Gastrocnemius medialis (tissue), 4 donors: ENCODE data around the gene DTNBP1. TPM values are rescaled to one million over a fixed set of nuclear protein-coding genes. Genes with fewer than 3 reads are reported as not detected.

Experiments
- ATAC-seq, 2 donors: fragments of 150-250 bp; one replicate each; pipeline ENCODE4 v1.9.1; 2016
- DNase-seq, 2 donors: peaks; one replicate each; pipeline ENCODE4 v3.0.0-alpha.2; 2019
- H3K27ac ChIP-seq, 4 donors: fragments of 200-600 bp; sonication (generic); 1 replicate in 1 of 4; 2 replicates in 3 of 4; pipeline ENCODE4 v1.5.1; 2016 to 2018; ENCODE audit warnings: mild to moderate bottlenecking in 2 of 4, moderate library complexity in 1 of 4
- H3K27me3 ChIP-seq, 3 donors: fragments of 200-600 bp; sonication (generic) in 2 of 3; 1 replicate in 1 of 3; 2 replicates in 2 of 3; pipeline versions ENCODE4 v1.5.1 to v1.6.0; 2016 to 2019; ENCODE audit warnings: mild to moderate bottlenecking in 1 of 3, moderate library complexity in 1 of 3
- H3K36me3 ChIP-seq, 2 donors: fragments of 200-600 bp; sonication (generic) in 1 of 2; one replicate each; pipeline ENCODE4 v1.5.1; 2017 to 2018
- H3K4me1 ChIP-seq, 2 donors: fragments of 200-600 bp; sonication (generic) in 1 of 2; one replicate each; pipeline ENCODE4 v1.5.1; 2016 to 2017; ENCODE audit warnings: mild to moderate bottlenecking in 2 of 2
- H3K4me3 ChIP-seq, 4 donors: fragments of 200-600 bp; sonication (generic) in 3 of 4; 1 replicate in 1 of 4; 2 replicates in 3 of 4; pipeline ENCODE4 v1.5.1; 2016 to 2019; ENCODE audit warnings: mild to moderate bottlenecking in 2 of 4
- H3K9me3 ChIP-seq, 3 donors: fragments of 200-600 bp; sonication (generic) in 2 of 3; 1 replicate in 1 of 3; 2 replicates in 2 of 3; pipeline ENCODE4 v1.5.1; 2016 to 2019
- POLR2A ChIP-seq, 2 donors: fragments of 450-650 bp; IDR thresholded peaks; one replicate each; pipeline ENCODE4 v1.6.1; 2017; ENCODE audit warnings: antibody characterized with exemption in 2 of 2, mild to moderate bottlenecking in 2 of 2, moderate library complexity in 2 of 2
- in situ Hi-C, 4 donors: fragments of 200-750 bp; cut with MboI; loops; one replicate each; pipeline versions ENCODE4 v1.15.0 to v1.8.0; 2017; ENCODE audit warnings: low sequenced_read_pairs in 4 of 4
- intact Hi-C: fragments of 100-400 bp; cut with DNase I; formaldehyde crosslinking; loops from one replicate; pipeline ENCODE4 v1.15.1; 2023; ENCODE audit warnings: low total_unique reads
- total RNA-seq, 4 donors: library from RNA; depleted of rRNA; stranded (reverse); fragments of >200 nt; gene quantifications; one replicate each; pipeline versions ENCODE4 v1.1.0 to v1.2.3, GENCODE V29; 2016
- TF ChIP-seq, protein P1 (sequence below), 5 experiments: fragments of 450-650 bp in 3 of 5; fragments of 200-600 bp in 2 of 5; sonication (generic) in 2 of 5; IDR thresholded peaks in 4 of 5; conservative IDR thresholded peaks in 1 of 5; 1 replicate in 4 of 5; 2 replicates in 1 of 5; pipeline ENCODE4 v1.5.1; 2016 to 2019; ENCODE audit warnings: antibody characterized with exemption in 5 of 5, mild to moderate bottlenecking in 3 of 5, moderate library complexity in 3 of 5

DTNBP1 gene
- total RNA-seq, 4 donors from 2014 or later, result 5.2 to 33.5 (median 12.5) TPM

DNA sequence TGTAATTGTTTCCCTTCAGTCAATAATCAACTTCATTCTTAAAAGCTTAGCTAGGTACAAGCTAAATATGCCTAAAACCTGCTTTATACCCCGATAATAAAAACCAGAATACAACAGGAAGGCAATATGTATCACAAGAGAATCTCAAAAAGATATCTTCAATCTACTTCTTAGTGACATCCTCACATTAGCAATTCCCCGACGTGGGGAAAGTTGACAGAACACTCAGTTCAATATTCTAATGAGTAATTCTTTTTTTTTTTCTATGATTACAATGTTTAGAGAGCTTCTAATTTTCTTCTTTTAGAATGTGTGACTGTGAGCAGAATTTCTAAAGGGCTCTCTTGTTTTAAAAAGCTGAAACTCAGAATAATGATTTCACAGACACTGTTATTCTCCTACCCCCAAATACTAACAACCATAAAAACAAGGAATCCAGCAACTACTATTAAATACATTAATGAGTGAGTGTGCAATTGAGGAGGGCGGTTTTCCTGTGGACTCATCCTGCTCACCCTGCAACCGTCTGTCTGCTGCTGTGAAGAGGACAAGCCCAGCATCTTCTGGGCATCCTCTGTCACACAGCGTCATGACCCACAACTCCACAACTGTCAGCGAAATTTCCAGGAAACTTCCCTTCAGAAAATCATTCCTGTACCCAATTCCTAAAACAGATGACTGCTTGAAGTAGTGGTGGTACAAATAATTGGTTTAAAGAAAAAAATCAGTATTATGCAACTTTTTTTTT, 68.1 kb downstream of the DTNBP1 start:
- Histone ChIP-seq H3K27me3 (no peaks in the 10 kb centered on the region), H3K27ac (peak overlapping the region in 3 of 4 donors; percentile 30 to 83 (median 71)), H3K4me3 (no peak overlapping the region), H3K4me1 (peaks cover 38 to 49% of the 10 kb centered on the region in 2 donors), H3K36me3 (no peaks in the 10 kb centered on the region), H3K9me3 (no peaks in the 10 kb centered on the region)
- intact Hi-C loops, result loop anchor here (2.0 kb wide), 1 partner anchor 84 kb away; no protein-coding TSS in a partner anchor
- no peak for DNase-seq
- no peak for TF ChIP-seq POLR2A (IDR thresholded peaks at IDR 0.05)
- TF ChIP-seq, protein P1, sequence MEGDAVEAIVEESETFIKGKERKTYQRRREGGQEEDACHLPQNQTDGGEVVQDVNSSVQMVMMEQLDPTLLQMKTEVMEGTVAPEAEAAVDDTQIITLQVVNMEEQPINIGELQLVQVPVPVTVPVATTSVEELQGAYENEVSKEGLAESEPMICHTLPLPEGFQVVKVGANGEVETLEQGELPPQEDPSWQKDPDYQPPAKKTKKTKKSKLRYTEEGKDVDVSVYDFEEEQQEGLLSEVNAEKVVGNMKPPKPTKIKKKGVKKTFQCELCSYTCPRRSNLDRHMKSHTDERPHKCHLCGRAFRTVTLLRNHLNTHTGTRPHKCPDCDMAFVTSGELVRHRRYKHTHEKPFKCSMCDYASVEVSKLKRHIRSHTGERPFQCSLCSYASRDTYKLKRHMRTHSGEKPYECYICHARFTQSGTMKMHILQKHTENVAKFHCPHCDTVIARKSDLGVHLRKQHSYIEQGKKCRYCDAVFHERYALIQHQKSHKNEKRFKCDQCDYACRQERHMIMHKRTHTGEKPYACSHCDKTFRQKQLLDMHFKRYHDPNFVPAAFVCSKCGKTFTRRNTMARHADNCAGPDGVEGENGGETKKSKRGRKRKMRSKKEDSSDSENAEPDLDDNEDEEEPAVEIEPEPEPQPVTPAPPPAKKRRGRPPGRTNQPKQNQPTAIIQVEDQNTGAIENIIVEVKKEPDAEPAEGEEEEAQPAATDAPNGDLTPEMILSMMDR (IDR thresholded peaks at IDR 0.05 in 4 of 5, conservative IDR thresholded peaks at IDR 0.05 in 1 of 5), result no peak
- no peak for ATAC-seq
- in situ Hi-C loops, result no loop called here

DNA sequence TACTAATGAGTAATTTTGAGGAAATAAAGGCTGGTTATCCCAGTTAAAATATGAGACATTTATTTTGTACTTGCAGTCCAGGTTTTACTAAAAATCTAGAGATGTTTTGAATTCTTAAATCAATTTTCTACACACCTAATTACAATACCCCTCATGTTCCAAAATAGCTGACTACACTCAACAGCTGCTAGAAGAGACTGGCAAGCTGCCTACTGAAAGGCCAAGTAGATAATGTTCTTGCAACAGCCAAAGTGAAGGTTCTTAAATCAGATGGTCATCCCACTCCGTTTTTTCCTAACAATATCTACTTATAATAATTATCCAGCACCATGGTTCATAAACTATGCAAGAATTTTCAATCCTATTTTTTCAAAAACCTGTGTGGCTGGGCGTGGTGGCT, 69.0 kb downstream of the DTNBP1 start:
- DNase-seq (peak; percentile 64 to 67), ATAC-seq (peak; percentile 51 to 67)
- intact Hi-C loops, result loop anchor here (2.0 kb wide), 1 partner anchor 83 kb away; no protein-coding TSS in a partner anchor
- Histone ChIP-seq H3K4me3 (no peak overlapping the region), H3K4me1 (peaks cover 46 to 56% of the 10 kb centered on the region in 2 donors), H3K36me3 (no peaks in the 10 kb centered on the region), H3K27ac (peak overlapping the region in 3 of 4 donors; percentile 30 to 83 (median 71)), H3K9me3 (no peaks in the 10 kb centered on the region), H3K27me3 (no peaks in the 10 kb centered on the region)
- TF ChIP-seq, protein P1 (IDR thresholded peaks at IDR 0.05 in 4 of 5, conservative IDR thresholded peaks at IDR 0.05 in 1 of 5), result no peak
- TF ChIP-seq POLR2A (IDR thresholded peaks at IDR 0.05), result no peak
- in situ Hi-C loops, result no loop called here

DNA sequence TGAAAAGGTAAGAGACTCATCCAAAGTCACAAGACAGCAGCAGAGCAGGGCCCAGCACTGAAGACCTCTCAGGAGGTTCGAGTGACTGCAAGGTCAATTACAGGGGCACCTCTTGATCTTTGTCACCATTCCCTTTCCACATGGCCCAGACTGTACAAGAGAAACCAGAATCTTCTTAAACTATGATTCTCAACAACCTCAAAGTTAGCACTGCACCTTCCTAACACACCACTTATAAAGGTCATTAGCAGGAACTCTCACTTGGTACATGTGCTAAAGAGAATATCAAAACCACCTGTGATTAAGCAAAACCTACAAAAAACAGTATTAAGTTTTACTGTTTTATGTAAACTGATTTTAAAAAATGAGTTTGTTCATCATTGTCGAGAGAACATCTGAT, 70.2 kb downstream of the DTNBP1 start:
- ATAC-seq, result no peak
- DNase-seq, result no peak
- in situ Hi-C loops (no loop called here), intact Hi-C loops (no loop called here)
- Histone ChIP-seq H3K4me3 (no peak overlapping the region), H3K27me3 (no peaks in the 10 kb centered on the region), H3K36me3 (no peaks in the 10 kb centered on the region), H3K27ac (no peak overlapping the region), H3K4me1 (peaks cover 50 to 61% of the 10 kb centered on the region in 2 donors), H3K9me3 (no peaks in the 10 kb centered on the region)
- TF ChIP-seq, protein P1 (IDR thresholded peaks at IDR 0.05 in 4 of 5, conservative IDR thresholded peaks at IDR 0.05 in 1 of 5), result no peak
- no peak for TF ChIP-seq POLR2A (IDR thresholded peaks at IDR 0.05)

DNA sequence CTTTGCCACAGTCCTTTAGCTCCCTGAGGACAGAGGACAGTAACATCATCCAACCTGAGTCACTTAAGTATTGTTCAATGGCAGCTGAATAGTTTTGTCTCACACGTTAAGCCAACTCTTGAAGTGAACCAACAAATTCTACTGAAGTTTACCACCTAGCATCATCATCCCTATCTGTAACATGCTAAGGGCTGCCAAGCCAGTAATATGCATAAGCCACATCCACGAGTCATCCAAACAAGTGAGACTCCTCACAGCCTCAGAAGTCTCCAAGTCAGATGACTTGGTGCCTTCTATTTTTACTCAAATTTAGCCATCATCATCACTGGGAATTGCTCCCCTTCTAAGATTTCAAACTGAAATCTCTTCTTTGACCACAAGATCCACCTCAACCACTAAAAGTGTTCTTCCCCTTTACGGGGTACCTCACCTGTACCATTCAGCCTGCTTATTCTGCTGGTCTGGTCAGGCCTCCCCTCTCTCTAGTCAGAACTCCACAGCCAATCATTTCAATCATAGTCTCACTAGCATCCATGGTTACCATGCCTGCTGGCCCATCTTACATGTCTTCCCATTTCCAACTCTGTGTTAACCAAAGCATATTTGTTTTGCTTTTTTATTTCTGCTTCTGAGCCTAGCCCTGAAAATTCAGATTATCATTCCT, 73.7 kb downstream of the DTNBP1 start:
- ATAC-seq, result peak; percentile 81 to 85

More for the DNA sequence above, 73.7 kb downstream of the DTNBP1 start:
- no peak overlapping the region for H3K4me3 ChIP-seq
- H3K27ac ChIP-seq, result peak overlapping the region; percentile 29 to 74 (median 53)
- no peaks in the 10 kb centered on the region for H3K36me3 ChIP-seq
- no peak for DNase-seq
- TF ChIP-seq POLR2A (IDR thresholded peaks at IDR 0.05), result no peak
- TF ChIP-seq, protein P1 (IDR thresholded peaks at IDR 0.05 in 4 of 5, conservative IDR thresholded peaks at IDR 0.05 in 1 of 5), result no peak
- H3K27me3 ChIP-seq, result no peaks in the 10 kb centered on the region
- no peaks in the 10 kb centered on the region for H3K9me3 ChIP-seq
- in situ Hi-C loops (no loop called here), intact Hi-C loops (no loop called here)
- H3K4me1 ChIP-seq, result peaks cover 29 to 38% of the 10 kb centered on the region in 2 donors
